ENCODE data around the gene TAS2R41.

DNA sequence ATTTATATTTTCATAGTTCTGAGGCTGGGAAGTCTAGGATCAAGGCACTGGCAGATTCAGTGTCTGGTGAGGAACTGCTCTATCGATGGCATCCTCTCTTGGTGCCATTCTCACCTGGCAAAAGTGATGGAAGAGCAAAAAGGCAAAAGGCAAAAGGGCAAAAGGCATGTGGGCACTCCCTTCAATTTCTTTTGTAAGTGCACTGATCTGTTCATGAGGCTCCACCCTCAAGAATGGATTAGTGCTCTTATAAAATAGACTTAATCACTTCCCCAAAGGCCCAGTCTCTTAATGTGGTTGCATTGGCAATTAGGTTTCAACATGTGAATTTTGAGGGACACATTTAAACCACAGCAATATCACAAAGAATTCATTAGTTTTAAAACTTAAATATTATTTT lies 18.3 kb upstream of the TAS2R41 start:
- TF ChIP-seq, protein P1, sequence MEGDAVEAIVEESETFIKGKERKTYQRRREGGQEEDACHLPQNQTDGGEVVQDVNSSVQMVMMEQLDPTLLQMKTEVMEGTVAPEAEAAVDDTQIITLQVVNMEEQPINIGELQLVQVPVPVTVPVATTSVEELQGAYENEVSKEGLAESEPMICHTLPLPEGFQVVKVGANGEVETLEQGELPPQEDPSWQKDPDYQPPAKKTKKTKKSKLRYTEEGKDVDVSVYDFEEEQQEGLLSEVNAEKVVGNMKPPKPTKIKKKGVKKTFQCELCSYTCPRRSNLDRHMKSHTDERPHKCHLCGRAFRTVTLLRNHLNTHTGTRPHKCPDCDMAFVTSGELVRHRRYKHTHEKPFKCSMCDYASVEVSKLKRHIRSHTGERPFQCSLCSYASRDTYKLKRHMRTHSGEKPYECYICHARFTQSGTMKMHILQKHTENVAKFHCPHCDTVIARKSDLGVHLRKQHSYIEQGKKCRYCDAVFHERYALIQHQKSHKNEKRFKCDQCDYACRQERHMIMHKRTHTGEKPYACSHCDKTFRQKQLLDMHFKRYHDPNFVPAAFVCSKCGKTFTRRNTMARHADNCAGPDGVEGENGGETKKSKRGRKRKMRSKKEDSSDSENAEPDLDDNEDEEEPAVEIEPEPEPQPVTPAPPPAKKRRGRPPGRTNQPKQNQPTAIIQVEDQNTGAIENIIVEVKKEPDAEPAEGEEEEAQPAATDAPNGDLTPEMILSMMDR (IDR thresholded peaks at IDR 0.05 in 8 of 11, conservative IDR thresholded peaks at IDR 0.05 in 3 of 11): no peak
- TF ChIP-seq POLR2A (IDR thresholded peaks at IDR 0.05) (no peak), POLR2AphosphoS5 (IDR thresholded peaks at IDR 0.05) (no peak)
